BLaER1 treated with 17β-estradiol and CSF1 and Interleukin-3, amounts not matched to agents 10 nM and 100 nM (cell line): ENCODE data around the gene SGCA.

ENCODE experiments used
- H3K27ac ChIP-seq, 11 experiments: shearing (Covaris generic); formaldehyde crosslinking; 2 replicates each; pipeline ENCODE4 v1.8.1; 2022
- H3K27me3 ChIP-seq, 11 experiments: shearing (Covaris generic); formaldehyde crosslinking; 2 replicates each; pipeline ENCODE4 v1.8.1; 2022
- H3K36me3 ChIP-seq, 11 experiments: shearing (Covaris generic); formaldehyde crosslinking; 2 replicates each; pipeline ENCODE4 v1.8.1; 2022
- H3K4me1 ChIP-seq, 10 experiments: shearing (Covaris generic); formaldehyde crosslinking; 2 replicates each; pipeline ENCODE4 v1.8.1; 2022
- H3K4me2 ChIP-seq, 11 experiments: shearing (Covaris generic); formaldehyde crosslinking; 2 replicates each; pipeline ENCODE4 v1.8.1; 2022
- H3K4me3 ChIP-seq, 10 experiments: shearing (Covaris generic); formaldehyde crosslinking; 2 replicates each; pipeline ENCODE4 v1.8.1; 2022
- H3K9ac ChIP-seq, 11 experiments: shearing (Covaris generic); formaldehyde crosslinking; 2 replicates each; pipeline ENCODE4 v1.8.1; 2022
- H3K9me3 ChIP-seq, 11 experiments: shearing (Covaris generic); formaldehyde crosslinking; replicated peaks in 1 of 11; 2 replicates each; pipeline ENCODE4 v1.8.1; 2022
- H4K20me1 ChIP-seq, 11 experiments: shearing (Covaris generic); formaldehyde crosslinking; 2 replicates each; pipeline ENCODE4 v1.8.1; 2022
- Cebpa-rat ChIP-seq, 11 experiments: shearing (Covaris generic); IDR thresholded peaks; 2 replicates each; pipeline ENCODE4 v1.8.1; 2022

SGCA gene

DNA sequence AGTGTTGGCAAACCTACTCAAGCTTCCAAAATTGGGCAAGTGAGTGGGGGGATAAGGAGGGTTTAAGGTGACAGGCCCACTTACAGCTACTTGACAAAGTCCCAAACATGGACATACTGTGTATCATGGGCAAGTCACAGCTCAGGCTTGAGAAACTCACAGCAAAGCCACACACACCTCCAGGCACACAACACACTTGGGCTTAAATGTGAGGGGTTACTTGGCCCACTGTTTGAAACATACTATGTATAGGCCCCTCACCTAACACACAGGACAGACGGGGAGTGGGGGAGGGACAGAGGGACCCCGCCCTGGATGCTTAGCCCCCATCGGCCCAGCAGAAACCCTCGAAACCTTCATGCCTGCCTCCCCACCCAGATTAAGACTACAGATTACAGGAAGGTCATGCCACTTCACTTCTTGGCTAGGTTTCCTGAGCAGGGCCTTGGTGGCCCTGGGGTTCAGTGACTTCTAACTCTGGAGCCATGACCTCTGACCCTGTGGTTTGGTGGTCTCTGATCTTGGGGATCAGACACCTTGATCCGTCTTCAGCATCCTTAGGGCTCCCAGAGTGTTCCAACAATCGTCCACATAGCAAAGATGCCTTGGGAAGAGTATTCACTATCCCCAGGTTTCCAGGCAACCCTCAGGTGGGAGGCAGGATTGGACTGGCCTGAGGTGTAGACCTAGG is 33.6 kb upstream of the SGCA start:
- H3K36me3 ChIP-seq, result peaks cover 39 to 54% (median 44%) of the 10 kb centered on the region in 11 experiments
- no peak overlapping the region for H3K4me3 ChIP-seq
- no peak for TF ChIP-seq Cebpa-rat (IDR thresholded peaks at IDR 0.05)
- 0 out of 22 replicates have a peak, but pooled peaks cover 0 to 4% (median 0%) of the 10 kb centered on the region in 11 experiments for H3K9me3 ChIP-seq
- H3K4me2 ChIP-seq, result no peak overlapping the region
- peaks cover 58 to 80% (median 64%) of the 10 kb centered on the region in 11 experiments for H4K20me1 ChIP-seq
- peaks cover 23 to 64% (median 58%) of the 10 kb centered on the region in 11 experiments for H3K27me3 ChIP-seq
- peaks cover 17 to 35% (median 27%) of the 10 kb centered on the region in 10 experiments for H3K4me1 ChIP-seq
- H3K9ac ChIP-seq, result no peak overlapping the region
- no peak overlapping the region for H3K27ac ChIP-seq

DNA sequence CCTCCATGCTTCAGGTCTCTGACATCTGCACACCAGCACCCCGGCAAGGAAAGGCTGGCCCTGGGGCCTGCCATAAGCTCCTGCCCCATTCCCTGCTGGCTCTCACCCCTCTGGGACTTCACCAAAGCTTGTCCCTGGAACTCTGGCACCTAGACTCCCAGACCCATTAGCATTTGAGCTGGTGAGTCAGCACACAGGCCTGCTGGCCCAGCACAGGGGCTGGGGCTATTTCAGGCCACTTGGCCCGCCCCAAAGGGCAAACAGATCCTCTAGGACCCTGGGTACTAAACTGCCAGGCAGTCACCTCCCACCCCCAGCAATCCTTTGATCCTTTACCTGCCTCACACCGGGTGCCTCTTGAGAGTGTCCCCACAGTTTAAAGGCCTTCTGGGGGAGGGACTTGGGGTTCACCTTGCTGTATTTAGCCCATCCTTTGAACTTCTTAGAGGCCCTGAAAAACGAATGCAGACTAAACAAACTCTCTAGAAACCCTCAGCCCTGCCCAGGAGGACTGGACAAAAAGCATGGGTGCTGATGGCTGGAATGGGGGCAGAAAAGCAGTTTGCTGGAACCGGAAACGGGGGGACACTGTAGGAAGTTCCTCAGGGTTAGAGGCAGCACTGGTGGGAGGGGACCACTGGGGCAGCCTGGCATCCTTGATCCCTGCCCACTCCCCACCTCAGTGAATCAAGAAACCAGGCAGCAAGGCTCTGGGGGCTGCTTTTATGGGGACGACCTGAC is 32.6 kb upstream of the SGCA start:
- Histone ChIP-seq H3K36me3 (peaks cover 48 to 64% (median 54%) of the 10 kb centered on the region in 11 experiments), H3K9ac (0 out of 22 replicates have a peak overlapping the region, but pooled peaks of 1 of the 11 experiments have one; percentile 7), H3K9me3 (0 out of 22 replicates have a peak, but pooled peaks cover 0 to 4% (median 0%) of the 10 kb centered on the region in 11 experiments), H3K4me2 (no peak overlapping the region), H3K27me3 (peaks cover 23 to 56% (median 50%) of the 10 kb centered on the region in 11 experiments), H4K20me1 (peaks cover 67 to 89% (median 73%) of the 10 kb centered on the region in 11 experiments), H3K27ac (no peak overlapping the region), H3K4me3 (no peak overlapping the region), H3K4me1 (peaks cover 8 to 31% (median 17%) of the 10 kb centered on the region in 10 experiments)
- TF ChIP-seq Cebpa-rat (IDR thresholded peaks at IDR 0.05), result no peak

DNA sequence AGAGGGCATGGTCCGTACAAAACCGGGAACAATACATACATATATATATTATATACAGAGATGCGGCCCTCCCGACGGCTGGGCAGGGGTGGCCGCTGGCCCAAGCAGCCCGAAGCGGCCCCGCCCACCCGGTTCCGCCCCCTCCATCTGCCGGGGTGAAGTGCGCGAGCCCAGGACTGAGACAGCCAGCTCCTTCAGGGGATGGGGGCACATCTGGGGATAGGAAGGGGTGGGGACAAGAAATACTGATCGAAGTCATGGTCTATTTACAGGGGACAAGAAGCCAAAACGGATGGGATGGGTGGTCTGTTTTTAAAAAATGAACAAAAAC is 32.1 kb upstream of the SGCA start:
- H4K20me1 ChIP-seq, result peaks cover 67 to 90% (median 79%) of the 10 kb centered on the region in 11 experiments
- no peak overlapping the region for H3K4me2 ChIP-seq

DNA sequence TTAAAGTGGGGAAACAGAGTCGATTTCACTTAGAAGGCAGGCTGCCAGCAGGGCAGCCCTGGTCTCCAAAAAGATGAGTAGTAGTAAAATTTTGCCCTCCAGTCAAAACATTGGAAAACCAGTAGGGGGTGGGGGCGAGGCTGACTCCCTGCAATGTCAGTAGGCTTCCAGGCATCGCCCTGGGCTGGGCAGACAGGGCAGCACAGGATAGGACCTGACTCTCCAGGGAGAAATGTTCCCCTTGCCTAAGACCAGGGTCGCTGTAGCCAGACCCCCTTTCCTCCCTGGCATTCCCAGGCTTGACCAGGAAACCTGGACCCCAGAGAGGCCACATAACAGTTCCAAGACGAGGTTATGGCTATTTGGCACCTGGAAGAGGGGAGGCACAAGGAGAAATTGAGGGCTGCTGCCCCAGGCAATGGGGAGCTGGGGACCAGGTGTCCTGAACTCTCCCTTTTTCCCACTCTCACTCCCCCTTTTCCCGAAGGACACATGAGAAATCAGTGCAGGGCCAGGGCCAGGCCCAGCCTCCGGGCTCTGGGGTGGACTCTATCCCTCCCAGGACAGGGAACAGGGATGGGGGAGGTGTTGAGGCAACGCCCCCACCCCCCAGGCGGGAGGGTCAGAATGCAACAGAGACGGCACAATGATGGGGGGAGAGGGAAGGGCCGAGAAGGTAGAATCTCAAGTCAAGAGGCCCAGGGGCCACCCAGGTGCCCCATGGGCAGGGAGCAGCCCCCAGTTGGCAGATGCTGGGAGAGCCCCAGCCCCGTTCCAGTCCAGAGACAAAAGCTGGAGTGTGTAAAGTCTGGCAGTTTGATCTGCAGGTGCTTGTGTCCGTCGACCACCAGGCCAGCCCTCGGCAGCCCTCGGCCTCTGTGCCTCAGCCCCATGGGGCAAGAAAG is 31.3 kb upstream of the SGCA start:
- no peak overlapping the region; a peak in 1 of 22 replicates for H3K9ac ChIP-seq
- peaks cover 13 to 44% (median 37%) of the 10 kb centered on the region in 11 experiments for H3K27me3 ChIP-seq
- TF ChIP-seq Cebpa-rat (IDR thresholded peaks at IDR 0.05), result no peak
- no peak overlapping the region for H3K4me2 ChIP-seq
- no peaks in the 10 kb centered on the region for H3K9me3 ChIP-seq
- peaks cover 0 to 30% (median 9%) of the 10 kb centered on the region in 10 experiments; a peak in 18 of 20 replicates for H3K4me1 ChIP-seq
- peaks cover 61 to 76% (median 66%) of the 10 kb centered on the region in 11 experiments for H3K36me3 ChIP-seq
- H4K20me1 ChIP-seq, result peaks cover 70 to 94% (median 86%) of the 10 kb centered on the region in 11 experiments
- H3K4me3 ChIP-seq, result no peak overlapping the region
- H3K27ac ChIP-seq, result no peak overlapping the region

More for the DNA sequence above, 32.1 kb upstream of the SGCA start:
- Histone ChIP-seq H3K27ac (no peak overlapping the region), H3K9ac (no peak overlapping the region), H3K4me3 (no peak overlapping the region), H3K9me3 (0 out of 22 replicates have a peak, but pooled peaks cover 0 to under 1% (median 0%) of the 10 kb centered on the region in 11 experiments), H3K36me3 (peaks cover 54 to 69% (median 59%) of the 10 kb centered on the region in 11 experiments), H3K27me3 (peaks cover 20 to 51% (median 44%) of the 10 kb centered on the region in 11 experiments), H3K4me1 (peaks cover 3 to 26% (median 12%) of the 10 kb centered on the region in 10 experiments)
- TF ChIP-seq Cebpa-rat (IDR thresholded peaks at IDR 0.05), result no peak

DNA sequence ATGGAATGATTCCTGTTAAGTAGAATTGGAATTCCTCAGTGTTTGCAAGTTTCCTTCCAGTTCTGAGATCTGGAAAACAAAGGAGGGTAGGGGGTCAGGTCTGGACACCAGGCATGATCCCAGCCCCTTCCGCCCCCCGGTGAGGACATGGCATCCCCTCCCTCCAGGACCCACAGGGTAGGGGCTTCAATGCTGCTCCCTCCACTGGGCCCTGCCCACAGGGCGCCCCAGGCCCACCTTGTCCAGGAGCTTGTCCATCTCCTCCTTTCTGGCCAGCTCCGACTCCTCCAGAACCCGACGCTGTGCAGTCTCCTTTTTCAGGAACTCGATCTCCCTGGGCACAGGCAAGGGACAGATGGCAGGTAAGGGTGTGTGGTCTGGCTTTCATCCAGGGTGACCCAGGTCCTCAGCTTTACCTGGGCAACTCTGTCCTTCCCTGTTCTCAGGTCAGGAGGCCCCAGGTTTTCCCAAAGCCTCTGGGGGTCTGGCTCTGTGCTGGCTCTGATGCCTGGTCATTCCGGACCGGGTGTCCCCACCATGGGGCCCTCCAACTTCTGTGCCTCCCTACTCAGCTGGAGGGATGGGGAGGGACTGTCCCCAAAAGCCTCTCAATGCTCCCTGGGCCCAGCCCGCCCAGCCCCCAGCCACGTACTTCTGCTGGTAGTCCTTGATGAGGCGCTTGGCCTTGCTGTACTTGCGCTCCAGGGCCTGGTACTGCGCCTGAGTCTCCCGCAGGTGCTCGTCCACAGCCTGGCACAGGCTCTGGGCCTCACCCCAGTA is 30.3 kb upstream of the SGCA start:
- Histone ChIP-seq H3K4me1 (peaks cover 7 to 36% (median 13%) of the 10 kb centered on the region in 10 experiments), H3K27ac (no peak overlapping the region), H4K20me1 (peaks cover 80 to 100% (median 95%) of the 10 kb centered on the region in 11 experiments), H3K27me3 (peaks cover 6 to 34% (median 27%) of the 10 kb centered on the region in 11 experiments), H3K9me3 (no peaks in the 10 kb centered on the region), H3K36me3 (peaks cover 70 to 85% (median 76%) of the 10 kb centered on the region in 11 experiments), H3K4me3 (no peak overlapping the region), H3K9ac (no peak overlapping the region), H3K4me2 (no peak overlapping the region)
- no peak for TF ChIP-seq Cebpa-rat (IDR thresholded peaks at IDR 0.05)

DNA sequence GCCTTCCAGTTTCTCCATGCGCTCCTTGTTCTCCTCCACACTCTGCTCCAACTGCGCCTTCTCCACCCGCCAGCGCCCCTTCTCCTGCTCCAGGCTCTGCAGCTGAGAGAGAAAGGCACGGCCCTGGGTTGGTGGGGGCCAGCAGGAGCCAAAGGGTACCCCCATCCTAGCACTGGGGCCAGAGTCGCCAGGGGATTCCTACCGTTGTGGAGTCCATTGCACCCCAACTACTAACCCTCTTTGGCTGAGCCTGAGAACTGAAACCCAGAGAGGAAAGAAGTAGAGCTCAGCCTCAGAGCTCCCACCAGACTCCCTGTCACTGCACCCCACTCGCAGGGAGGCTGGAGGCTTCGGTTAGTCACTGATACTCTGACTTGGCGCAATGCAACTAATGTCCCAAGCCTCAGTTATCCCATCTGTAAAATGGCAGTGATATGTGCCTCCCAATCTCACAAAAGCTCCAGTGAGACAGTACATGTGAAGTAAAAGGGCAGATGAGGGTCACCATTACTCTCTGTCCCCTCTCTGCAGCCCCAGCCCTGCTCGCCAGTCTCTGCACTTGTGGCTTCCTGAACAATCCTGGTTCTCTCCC is 29.6 kb upstream of the SGCA start:
- H3K4me1 ChIP-seq, result peaks cover 13 to 36% (median 19%) of the 10 kb centered on the region in 10 experiments
- TF ChIP-seq Cebpa-rat (IDR thresholded peaks at IDR 0.05), result no peak
- no peak overlapping the region for H3K4me2 ChIP-seq
- H3K9ac ChIP-seq, result no peak overlapping the region
- no peak overlapping the region for H3K27ac ChIP-seq
- peaks cover 80 to 100% (median 97%) of the 10 kb centered on the region in 11 experiments for H4K20me1 ChIP-seq
- H3K27me3 ChIP-seq, result peaks cover 0 to 27% (median 20%) of the 10 kb centered on the region in 11 experiments; a peak in 21 of 22 replicates
- H3K9me3 ChIP-seq, result no peaks in the 10 kb centered on the region
- H3K4me3 ChIP-seq, result no peak overlapping the region
- peaks cover 77 to 92% (median 82%) of the 10 kb centered on the region in 11 experiments for H3K36me3 ChIP-seq

DNA sequence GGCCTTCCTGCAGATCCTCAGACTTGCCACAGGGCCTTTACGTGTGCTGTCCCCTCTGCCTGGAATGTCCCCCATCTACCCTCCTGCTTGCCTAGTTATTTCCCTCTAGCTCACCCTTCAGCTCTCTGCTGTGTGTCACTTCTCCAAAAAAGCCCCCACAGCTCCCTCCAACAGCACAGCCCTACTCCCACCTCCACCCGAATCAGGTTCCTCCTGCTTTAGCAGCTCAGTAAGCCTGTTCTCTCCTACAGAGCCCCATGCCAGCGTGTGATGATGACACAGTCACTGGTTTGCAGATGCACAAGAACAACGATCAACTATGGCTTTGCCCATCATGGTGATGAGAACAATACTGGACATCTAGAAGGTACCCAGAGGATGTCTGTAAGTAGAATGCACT is 28.8 kb upstream of the SGCA start:
- peaks cover 21 to 45% (median 27%) of the 10 kb centered on the region in 10 experiments for H3K4me1 ChIP-seq
- H3K27ac ChIP-seq, result no peak overlapping the region
- no peak overlapping the region for H3K4me2 ChIP-seq
- peaks cover 85 to 98% (median 91%) of the 10 kb centered on the region in 11 experiments for H3K36me3 ChIP-seq
- peaks cover 80 to 100% (median 97%) of the 10 kb centered on the region in 11 experiments for H4K20me1 ChIP-seq
- no peak overlapping the region for H3K9ac ChIP-seq
- no peak for TF ChIP-seq Cebpa-rat (IDR thresholded peaks at IDR 0.05)
- peaks cover 0 to 19% (median 11%) of the 10 kb centered on the region in 11 experiments; a peak in 19 of 22 replicates for H3K27me3 ChIP-seq
- no peak overlapping the region for H3K4me3 ChIP-seq
- H3K9me3 ChIP-seq, result no peaks in the 10 kb centered on the region
